Fibroblast of lung (primary cell): ENCODE data around the gene WDR46.
A peak's percentile ranks its signal among the peaks of the same experiment; 100 is the strongest.

Experiments
- CTCF ChIP-seq, 2 donors: IDR thresholded peaks in 1 of 2; conservative IDR thresholded peaks in 1 of 2; 1 replicate in 1 of 2; 2 replicates in 1 of 2; pipeline ENCODE4 v1.5.1; 2011 to 2012; ENCODE audit warnings: low read length in 2 of 2, control low read depth in 1 of 2, inconsistent platforms in 1 of 2, low read depth in 1 of 2, mild to moderate bottlenecking in 1 of 2
- EZH2 ChIP-seq: IDR thresholded peaks from 2 replicates; pipeline ENCODE4 v1.5.1; 2012; ENCODE audit warnings: low read length, control low read depth, mild to moderate bottlenecking; ENCODE audit errors: missing control alignments

DNA sequence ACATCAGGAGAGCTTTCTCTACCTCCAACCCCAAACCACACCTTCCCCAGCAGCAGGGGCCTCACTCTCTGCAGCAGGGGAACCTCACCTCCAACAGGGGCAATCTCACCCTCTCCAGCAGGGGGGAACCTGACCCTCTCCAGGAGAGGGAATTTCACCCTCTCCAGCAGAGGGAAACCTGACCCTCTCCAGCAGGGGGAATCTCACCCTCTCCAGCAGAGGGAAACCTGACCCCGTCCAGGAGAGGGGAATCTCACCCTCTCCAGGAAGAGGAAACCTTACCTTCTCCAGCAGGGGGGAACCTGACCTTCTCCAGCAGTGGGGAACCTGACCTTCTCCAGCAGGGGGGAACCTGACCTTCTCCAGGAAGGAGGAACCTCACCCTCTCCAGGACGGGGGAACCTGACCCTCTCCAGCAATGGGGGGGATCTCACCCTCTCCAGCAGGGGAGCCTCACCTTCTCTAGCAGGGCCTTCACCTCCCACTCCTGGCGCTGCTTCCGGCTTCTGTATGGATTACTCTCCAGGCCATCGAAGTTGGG is 9.0 kb downstream of the WDR46 start:
- peak; percentile 36 to 49 for TF ChIP-seq CTCF (conservative IDR thresholded peaks at IDR 0.05 in 1 of 2, IDR thresholded peaks at IDR 0.05 in 1 of 2; ENCODE audit: low read depth in 1 of 2, low read length in 2 of 2)
- TF ChIP-seq EZH2, result no peak
